Right lobe of liver (tissue), 4 donors: ENCODE data around the gene UVSSA.

ENCODE experiments used
- POLR2A ChIP-seq: fragments of 450-650 bp; IDR thresholded peaks from one replicate; pipeline ENCODE4 v1.6.1; 2017; ENCODE audit warnings: antibody characterized with exemption, mild to moderate bottlenecking
- TF ChIP-seq, protein P1 (sequence below), 4 donors: fragments of 200-600 bp in 3 of 4; fragments of 450-650 bp in 1 of 4; IDR thresholded peaks; one replicate each; pipeline versions ENCODE4 v1.5.1 to v1.8.0; 2016 to 2022; ENCODE audit warnings: antibody characterized with exemption in 4 of 4, mild to moderate bottlenecking in 2 of 4
- donor health status: DM: no; HTN: no; CAD: no.
- donor health status: DM: no; HTN: no; CAD: no.
- donor health status: DM: no; HTN: yes; CAD: no.

DNA sequence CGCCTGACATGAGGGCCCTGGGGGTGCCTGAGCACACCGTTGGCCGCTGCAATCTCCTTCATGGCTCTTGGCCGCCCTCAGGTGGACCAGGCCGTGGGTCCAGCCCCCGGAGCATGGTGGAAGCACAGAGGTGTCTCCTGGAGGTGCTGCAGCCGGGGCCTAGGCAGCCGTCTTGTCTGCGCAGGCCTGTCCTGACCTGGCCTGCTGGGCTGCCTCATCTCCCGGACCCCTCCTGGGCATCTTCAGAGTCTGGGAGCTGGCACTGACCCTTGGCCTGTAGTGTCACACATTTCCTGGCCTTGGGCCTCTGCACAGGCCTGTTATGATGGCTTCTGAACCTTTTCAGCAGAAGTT is 20.9 kb downstream of the UVSSA start:
- TF ChIP-seq, protein P1, sequence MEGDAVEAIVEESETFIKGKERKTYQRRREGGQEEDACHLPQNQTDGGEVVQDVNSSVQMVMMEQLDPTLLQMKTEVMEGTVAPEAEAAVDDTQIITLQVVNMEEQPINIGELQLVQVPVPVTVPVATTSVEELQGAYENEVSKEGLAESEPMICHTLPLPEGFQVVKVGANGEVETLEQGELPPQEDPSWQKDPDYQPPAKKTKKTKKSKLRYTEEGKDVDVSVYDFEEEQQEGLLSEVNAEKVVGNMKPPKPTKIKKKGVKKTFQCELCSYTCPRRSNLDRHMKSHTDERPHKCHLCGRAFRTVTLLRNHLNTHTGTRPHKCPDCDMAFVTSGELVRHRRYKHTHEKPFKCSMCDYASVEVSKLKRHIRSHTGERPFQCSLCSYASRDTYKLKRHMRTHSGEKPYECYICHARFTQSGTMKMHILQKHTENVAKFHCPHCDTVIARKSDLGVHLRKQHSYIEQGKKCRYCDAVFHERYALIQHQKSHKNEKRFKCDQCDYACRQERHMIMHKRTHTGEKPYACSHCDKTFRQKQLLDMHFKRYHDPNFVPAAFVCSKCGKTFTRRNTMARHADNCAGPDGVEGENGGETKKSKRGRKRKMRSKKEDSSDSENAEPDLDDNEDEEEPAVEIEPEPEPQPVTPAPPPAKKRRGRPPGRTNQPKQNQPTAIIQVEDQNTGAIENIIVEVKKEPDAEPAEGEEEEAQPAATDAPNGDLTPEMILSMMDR (IDR thresholded peaks at IDR 0.05) = no peak
- TF ChIP-seq POLR2A = no peak
